Hematopoietic multipotent progenitor cell treated with erythropoietin and hydrocortisone succinate and interleukin-3 and kit ligand, for 17 days (in vitro differentiated cells): ENCODE results near the gene KTI12.
A peak's percentile ranks its signal among the peaks of the same experiment; 100 is the strongest.
"Not testable (repeated sequence)": the region's sequence is repeated elsewhere in the genome, so short reads cannot be mapped to it uniquely, and the experiment has no call there.

Source experiments
- DNase-seq: peaks from one replicate; pipeline ENCODE4 v3.0.0-alpha.2; 2015; ENCODE audit warnings: low spot score

Gene KTI12

DNA sequence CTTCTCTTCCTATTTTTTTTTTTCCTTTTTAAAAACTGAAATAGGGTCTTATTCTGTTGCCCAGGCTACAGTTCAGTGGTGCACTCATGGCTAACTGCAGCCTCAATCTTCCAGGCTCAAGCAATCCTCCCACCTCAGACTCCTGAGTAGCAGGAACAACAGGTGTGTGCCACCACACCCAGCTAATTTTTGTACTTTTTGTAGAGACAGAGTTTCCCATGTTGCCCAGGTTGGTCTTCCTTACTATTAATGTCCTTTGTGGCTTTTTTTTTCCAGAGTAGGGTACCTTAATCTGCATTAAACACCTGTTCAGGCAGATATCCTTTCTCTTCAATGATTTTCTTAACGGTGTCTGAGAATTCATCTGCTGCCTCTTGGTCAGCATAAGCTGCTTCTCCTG lies 4.3 kb upstream of the KTI12 start:
- DNase-seq = no peak

DNA sequence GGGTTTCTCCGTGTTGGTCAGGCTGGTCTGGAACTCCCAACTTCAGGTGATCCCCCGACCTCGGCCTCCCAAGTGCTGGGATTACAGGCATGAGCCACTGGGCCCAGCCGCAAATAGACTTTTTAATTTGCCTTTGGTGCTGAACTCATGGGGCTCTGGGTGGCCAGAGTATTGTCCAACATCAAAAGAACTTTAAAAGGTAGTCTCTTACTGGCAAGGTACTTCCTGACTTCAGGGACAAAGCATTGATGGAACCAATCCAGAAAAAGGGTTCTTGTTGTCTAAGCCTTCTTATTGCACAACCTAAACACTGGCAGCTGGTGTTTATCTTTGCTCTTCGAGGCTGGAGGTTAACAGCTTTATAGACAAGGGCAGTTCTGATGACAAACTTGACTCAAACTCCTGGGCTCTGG lies 3.8 kb upstream of the KTI12 start:
- DNase-seq = no peak

DNA sequence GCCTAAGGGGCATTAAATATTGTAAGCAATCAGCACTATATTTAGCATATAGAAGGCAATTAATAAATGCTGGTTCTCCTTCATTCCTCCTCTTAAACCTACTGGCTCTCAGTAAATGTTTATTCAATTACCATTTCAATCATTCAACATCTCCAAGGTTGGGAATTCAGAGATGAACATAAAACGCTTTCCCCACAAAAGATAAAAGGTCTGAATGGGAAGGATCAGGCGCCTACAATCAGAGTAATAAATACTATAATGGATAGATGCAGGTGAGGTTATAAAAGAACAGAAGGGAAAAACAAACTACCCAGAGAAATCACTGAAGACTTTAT lies 407 bp upstream of the KTI12 start:
- no peak for DNase-seq

DNA sequence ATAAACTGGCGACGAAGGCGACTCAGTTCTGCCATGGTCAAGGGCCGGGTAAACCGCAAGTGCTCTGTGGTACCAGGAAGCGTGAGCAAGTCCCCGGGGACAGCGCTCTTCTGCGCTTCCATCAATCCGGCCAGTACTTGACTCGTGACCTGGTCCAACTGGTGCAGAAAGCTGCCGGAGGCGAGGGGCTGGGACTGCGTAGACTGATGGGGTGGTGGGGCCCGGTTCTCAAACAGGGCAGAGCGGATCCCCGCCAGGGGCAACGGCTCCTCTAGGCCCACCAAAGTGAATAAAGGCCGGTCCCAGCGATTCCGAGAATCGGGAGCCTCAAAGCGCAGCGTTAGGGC lies 852 bp downstream of the KTI12 start:
- DNase-seq = no peak

DNA sequence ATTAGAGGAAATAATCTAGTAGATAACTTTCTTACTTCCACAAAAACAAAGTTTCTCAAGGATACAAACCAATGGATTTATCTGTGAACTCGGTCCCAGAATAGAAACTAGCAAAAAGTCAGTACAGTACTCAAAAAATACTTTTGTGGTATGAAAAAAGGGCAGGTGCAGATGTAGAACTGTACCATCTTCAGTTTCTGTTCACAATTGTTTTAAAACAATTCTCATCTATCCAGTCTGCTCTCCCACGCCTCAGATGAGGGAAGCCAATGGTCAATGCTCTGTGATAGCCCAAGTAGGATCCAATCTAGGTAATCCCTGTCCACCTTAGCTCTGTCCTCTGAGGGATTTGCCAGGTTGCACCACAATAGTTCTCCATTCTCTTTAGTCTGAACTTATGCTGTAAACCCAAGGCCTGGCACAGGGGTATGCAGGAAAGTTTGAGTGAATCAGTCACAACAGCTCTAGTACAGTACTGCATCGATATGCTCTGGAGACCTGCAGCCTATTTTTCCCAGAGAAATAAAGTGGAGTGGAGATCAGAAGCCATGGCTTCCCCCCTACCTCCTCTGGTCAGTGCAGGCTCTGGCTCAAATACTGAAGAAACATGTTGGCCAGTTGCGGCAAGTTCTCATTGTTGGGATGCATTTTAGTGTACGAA lies 1.4 kb downstream of the KTI12 start:
- DNase-seq = no peak

DNA sequence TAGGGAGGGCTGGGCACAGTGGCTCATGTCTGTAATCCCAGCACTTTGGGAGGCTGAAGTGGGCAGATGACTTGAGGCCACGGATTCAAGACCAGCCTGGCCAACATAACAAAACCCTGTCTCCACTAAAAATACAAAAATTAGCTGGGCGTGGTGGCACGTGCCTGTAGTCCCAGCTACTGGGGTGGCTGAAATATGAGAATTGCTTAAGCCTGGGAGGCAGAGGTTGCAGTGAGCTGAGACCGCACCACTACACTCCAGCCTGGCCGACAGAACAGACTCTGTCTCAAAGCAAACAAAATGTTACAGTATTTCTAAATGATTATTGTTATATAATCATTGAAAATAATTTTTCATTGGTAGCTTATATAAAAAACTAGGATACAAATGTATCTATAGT lies 4.8 kb downstream of the KTI12 start:
- DNase-seq = not testable (repeated sequence)

DNA sequence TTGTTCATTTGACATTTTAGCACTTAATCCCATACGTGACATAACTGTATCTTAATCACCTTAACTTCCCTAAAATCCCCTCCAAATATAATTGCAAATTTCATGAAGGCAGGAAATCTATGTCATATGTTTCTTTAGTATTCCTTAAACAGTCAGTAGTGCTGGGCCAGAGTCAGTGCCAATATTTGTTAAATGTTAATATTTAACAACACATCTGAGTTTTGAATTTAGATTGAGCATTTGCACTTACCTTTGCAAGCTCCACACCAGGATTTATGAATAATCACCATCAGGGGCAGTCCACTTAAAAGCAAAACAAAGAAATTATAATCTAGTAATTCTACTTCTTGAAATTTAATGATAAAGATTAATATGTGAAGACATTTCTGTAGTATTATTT lies 5.3 kb downstream of the KTI12 start:
- DNase-seq = no peak

DNA sequence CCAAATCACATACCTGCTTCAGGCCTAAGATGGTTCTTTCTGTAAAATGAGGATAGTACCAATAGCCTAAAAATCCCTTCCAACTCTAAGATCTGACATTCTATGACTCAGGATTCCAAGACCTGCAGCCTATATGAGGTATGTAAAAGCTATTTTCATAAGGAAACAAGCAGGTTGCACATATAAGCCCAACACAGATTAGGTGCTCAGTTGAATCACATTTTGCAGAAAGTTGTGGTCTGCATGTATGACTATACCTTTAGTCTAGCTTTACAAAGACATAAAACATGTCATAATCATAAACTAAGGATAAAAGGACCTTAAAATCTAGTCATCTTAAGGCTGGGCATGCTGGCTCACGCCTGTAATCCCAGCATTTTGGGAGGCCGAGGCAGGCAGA lies 7.3 kb downstream of the KTI12 start:
- no peak for DNase-seq

DNA sequence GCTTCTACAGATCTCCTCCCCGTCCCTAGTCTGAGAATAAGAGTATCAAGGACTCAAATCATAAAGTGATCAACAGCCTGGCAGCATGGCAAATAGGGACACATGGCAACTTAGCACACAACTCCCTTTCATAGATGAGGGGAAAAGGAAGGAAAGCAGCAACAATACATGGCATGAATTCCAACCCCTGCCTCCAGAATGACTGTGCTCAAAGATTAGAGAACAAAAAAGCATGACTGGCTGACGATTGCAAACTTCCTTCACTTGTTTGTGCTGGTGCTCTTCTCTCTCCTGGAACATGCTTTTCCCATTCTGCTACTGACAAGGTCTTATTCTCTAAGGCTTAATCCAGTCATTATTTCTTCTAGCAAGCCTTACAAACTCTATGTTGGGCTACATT lies 11.5 kb downstream of the KTI12 start:
- DNase-seq = no peak

DNA sequence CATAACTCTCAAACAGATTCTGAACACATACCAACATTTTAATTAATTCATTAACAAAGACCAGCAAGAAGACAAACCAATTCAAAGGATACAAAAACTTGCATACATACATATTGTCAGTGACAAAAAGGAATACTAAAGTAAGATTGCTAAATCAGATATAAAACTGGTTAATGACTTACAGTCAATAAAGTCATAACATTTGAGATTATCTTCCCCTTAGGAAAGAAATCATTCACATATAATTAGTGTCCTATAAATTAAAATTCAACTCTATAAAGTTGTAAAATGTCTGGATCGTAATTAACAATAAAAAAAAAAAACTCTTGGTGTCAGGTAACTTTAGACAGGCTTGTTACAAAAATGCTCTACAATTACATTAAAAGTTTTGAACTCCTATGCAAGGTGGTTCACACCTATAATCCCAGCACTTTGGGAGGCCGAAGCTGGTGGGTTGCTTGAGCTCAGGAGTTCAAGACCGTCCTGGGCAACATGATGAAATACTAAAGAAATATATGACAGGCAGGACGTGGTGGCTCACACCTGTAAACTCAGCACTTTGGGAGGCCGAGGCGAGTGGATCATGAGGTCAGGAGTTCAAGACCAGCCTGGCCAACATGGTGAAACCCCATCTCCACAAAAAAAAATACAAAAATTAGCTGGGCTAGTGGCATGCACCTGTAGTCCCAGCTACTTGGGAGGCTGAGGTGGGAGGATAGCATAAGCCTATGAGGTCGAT lies 25.4 kb downstream of the KTI12 start:
- DNase-seq = no peak

DNA sequence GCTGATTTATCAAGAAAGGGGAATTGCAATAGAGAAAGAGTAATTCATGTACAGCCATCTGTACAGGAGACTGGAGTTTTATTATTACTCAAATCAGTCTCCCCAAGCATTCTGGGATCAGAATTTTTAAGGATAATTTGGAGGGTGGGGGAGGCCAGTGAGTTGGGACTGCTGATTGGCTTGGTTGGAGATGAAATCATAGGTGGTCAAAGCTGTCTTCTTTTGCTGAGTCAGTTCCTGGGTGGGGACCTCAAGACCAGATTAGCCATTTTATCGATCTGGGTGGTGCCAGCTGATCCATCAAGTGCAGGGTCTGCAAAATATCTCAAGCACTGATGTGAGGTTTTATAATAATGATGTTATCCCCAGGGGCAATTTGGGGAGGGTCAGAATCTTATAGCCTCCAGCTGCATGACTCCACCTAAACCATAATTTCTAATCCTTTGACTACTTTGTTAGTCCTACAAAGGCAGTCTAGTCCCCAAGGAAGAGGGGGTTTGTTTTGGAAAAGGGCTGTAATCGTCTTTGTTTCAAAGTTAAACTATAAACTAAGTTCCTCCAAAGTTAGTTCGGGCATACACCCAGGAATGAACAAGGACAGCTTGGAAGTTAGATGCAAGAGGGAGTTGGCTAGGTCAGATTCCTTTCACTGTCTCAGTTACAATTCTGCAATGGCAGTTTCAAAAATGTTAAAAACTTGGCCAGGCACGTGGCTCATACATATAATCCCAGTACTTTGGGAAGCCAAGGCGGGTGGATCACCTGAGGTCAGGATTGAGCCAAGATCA lies 26.2 kb downstream of the KTI12 start:
- no peak for DNase-seq

DNA sequence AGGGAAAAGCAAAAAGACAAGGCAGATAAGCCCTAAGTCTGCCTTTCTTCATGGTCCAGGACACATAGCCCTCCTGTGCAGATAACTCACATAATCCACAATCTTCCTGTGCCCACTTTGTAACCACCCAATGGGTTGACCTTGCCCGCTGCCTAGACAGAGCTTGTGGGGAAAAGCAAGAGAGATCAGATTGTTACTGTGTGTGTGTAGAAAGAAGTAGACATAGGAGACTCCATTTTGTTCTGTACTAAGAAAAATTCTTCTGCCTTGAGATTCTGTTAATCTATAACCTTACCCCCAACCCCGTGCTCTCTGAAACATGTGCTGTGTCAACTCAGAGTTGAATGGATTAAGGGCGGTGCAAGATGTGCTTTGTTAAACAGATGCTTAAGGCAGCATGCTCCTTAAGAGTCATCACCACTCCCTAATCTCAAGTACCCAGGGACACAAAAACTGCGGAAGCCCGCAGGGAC lies 27.5 kb downstream of the KTI12 start:
- not testable (repeated sequence) for DNase-seq

DNA sequence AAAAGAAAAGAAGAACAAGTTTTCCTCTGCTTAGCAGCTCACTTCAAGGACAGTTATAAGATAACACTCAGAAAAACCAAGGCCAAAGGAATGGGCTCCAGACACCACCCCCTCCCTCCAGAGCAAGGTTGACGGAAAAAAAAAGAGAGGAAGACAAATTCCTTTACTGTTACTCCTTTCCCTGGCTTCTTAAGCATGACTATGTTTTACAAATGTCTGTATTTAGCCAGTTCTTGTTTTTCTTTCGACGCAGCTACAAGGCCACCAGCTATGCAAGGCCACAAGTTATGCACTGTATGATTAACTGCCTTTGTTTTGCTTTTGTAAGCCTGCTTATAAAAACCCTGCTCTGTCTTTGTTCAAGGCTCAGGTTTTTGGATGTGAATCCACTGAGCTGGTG lies 28.1 kb downstream of the KTI12 start:
- not testable (repeated sequence) for DNase-seq

DNA sequence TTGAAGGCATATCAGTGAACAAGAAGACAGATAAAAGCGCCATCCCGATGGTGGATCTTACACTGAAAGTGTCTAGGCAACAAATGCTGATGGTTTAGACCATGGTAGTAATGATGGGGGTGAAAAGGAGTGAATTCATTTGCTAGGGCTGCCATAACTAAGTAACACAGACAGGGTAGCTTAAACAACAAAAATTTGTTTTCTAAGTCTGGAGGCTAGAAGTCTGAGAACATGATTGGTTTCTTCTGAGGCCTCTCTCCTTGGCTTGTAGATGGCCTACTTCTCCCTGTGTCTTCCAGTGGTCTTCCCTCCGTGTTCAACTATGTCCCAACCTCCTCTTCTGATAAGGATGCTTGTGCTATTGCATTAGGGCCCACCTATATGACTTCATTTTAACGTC lies 29.7 kb downstream of the KTI12 start:
- no peak for DNase-seq

DNA sequence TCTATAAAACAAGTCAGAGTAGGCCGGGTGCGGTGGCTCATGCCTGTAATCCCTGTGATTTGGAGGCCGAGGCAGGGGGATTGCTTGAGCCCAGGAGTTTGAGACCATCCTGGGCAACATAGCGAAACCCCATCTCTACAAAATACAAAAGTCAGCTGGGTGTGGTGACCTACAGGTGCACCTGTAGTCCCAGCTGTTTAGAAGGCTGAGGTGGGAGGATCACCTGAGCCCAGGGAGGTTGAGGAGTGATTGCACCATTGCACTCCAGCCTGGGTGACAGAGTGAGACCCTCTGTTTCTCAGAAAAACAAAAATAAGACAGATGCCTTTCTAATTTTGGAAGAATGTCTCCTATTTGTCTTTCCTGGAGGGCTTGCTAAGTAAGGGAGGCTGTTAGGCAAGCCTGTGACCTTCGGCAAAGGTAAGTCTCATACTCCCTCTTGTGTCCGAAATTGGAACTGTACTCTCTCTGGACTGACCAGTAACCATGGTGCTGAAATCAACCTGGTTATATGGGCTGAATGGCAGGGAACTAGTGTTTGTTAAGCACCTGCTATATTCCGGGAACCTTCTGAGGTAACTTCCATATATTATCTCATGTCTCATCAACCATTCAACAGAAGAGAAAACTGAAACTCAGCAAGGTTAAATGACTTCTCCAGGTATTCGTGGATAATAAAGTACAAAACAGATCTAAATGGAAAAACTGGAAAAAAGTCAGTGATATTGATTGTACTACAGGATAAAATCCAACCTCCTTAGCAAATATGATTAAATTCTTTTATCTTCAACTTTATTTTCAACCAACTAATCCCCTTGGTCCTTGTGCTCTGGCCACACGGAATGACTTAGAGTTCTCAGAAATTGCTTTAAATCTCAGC lies 31.3 kb downstream of the KTI12 start:
- peak; percentile 75 for DNase-seq

DNA sequence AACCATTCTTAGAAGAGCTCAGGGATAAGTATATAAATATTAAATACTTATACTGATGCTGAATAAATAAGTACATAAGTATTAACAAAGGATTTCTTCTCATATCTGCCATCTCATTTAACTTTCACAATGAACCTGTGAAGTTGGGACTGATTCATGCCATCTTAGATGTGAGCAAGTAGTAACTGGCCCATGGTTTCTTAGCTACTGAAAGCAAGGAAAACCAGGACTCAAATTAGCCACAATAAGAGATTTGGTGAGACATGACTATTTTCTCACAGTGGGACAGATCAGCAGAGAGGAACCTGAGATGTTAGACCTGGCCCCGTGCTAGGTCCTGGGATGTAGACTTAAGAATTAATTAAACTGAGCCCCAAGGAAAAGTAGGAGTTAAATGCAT lies 34.9 kb downstream of the KTI12 start:
- DNase-seq = no peak

DNA sequence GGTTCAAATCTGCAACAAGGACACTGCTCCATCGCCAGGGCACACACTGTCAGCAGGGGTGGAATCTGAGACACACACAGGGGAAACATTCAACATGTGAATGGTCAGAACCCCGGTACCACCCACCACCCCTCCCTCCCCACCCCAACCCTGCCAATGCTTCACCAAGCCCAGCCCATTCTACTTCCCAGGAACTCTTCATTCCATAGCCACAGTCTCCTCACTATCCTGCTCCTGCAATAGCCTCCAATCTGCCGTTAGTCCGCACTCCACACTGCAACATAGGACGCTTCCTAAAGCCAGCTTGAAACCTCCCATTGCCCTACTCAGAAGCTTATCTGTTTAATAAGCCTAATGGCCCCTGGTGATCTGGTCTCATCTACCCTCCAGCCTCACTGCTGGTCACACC lies 35.6 kb downstream of the KTI12 start:
- no peak for DNase-seq

DNA sequence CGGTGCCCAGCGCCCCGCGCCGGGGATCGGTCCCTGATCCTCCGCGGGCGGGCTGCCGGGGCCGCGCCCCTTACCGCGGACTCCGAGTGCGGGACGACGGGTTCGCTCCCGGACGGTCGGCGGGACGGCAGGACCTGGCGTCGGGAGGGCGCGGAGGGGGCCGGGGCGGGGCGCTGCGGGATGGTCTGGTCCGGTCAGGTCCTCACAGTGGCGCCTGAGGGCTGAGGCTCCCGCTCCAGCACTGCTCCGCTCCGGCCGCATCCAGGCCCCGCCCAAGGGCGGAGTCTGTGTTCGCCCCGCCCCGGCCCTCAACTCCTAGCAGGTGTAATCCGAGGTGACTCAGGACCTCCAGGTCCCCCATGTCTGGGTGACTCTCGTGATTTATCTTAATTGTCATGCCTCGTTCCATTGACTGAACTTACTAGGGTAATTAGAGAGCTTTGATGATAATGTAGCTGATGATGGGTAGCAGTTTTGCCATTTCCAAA lies 43.1 kb downstream of the KTI12 start, which contains the start of gene RAB3B:
RAB3B (minus strand) TSS at position 223 of the 488 bp plus-strand sequence. CDS start 13,583 bp downstream, outside the sequence.
- DNase-seq = peak; percentile 31

DNA sequence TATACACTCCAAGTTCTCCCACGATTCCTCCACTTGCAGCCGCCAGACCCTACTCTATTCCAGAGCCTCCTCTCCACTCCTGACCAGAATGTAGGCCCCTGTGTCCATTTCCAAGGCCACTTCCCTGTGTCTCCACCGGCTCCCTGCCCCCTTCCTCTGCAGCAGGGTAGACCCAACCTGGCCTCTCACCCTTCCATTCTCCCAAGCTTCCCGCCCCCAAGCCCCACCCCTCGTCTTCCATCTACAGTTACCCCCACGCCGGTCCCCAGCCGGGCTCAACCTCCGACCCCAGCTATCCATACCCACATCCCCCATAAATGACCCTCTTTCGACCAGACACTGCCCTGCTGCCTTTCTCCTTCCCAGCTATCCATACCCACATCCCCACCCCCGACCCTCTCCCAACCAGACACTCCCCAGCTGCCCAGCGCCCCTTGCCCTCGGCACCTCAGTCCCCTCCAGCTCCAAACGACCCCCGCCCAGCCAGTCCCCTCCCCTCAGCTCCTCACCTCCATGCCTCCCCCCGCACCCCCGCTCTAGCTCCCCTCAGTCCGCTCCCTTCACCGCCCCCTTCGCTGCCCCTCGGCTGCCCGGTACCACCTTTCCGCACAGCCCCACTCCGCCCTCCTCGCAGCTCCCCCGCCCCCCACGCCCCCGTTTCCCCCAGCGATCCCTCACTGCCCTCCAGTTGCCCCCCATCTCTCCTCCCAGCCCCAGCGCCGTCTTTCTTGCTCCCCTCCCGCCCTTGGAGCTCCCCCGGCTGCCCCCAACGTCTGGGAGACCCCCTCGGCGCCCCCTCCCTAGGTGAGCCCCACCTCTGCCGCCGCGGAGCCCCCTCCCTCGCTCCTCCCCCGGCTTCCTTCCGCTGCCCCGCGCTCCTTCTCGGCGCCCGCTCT lies 43.8 kb downstream of the KTI12 start:
- DNase-seq = no peak

DNA sequence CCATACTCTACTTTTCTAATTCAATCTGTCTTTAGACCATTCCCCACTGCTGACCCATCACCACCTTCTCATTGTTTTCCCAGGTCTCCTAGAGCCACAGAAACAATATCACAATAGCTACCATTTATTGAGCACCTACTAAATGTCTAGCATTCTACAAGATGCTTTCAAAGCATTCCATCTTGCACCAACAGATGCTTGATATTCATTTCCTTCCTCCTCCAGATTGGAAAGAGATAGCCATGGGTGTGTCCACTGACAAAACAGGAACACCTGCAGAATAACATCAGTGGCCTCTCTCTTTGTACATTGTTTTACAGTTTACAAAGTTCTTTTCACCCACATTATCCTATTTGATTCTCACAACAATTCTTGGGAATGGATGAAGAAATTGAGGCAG lies 45.4 kb downstream of the KTI12 start:
- DNase-seq = no peak

DNA sequence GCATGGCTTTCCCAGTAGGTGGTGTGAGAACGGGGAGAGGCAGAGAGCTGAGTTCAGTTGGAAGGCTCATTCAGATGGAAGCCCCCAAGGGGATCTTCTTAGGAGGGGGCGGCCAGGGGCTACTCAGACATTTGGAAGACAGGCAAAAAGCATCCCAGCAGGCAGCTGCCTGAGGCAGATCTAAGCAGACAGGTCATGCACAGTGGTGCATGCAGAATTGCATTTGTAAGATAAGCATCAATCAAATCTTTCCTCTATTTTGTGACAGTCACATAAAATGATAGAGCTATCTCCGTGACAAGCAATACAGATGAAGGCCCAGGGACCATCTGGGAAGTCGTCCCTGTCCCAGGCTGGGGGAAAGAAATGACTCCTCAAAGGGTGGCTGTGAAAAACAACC lies 46.9 kb downstream of the KTI12 start:
- no peak for DNase-seq
